ENCODE data around the gene AGBL4.

The AGBL4 gene

DNA sequence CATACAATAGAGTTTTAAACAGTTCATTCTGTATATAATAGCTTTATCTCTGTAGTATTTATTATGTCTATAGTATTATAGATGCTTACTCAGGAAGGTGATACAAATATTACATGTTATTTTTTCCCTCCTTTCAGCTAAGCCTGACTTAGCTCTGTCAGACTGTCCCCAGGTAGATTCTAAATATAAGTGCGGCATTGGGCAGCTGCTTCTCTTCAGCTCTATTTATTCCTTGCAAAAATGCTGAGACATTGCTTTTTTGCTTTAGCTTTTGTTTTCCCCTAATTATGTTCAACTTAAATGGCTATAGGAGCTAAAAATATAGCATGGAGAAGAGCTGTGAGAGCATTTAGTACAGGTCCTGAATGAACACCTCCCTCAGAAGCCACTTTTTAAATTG is 1043.8 kb downstream of the AGBL4 start:
- Histone ChIP-seq H3K9ac (ENCODE audit: low read length in 5 of 5) (no peak overlapping the region), H3K4me3 (ENCODE audit: low read depth in 1 of 5, low read length in 5 of 5) (no peak overlapping the region), H3K36me3 (ENCODE audit: control insufficient read depth in 5 of 5, insufficient read depth in 5 of 5, low read length in 5 of 5) (no peaks in the 10 kb centered on the region), H3K27ac (ENCODE audit: low read depth, low read length) (no peak overlapping the region), H3K27me3 (ENCODE audit: control insufficient read depth in 5 of 5, insufficient read depth in 4 of 5, low read length in 5 of 5) (no peaks in the 10 kb centered on the region), H3K9me3 (ENCODE audit: control insufficient read depth in 5 of 5, low read length in 5 of 5) (peaks cover 0 to 3% (median 0%) of the 10 kb centered on the region in 5 donors), H3K4me1 (ENCODE audit: control insufficient read depth in 5 of 5, insufficient read depth in 5 of 5, low read length in 5 of 5) (peaks cover 0 to 5% (median 0%) of the 10 kb centered on the region in 5 donors)

DNA sequence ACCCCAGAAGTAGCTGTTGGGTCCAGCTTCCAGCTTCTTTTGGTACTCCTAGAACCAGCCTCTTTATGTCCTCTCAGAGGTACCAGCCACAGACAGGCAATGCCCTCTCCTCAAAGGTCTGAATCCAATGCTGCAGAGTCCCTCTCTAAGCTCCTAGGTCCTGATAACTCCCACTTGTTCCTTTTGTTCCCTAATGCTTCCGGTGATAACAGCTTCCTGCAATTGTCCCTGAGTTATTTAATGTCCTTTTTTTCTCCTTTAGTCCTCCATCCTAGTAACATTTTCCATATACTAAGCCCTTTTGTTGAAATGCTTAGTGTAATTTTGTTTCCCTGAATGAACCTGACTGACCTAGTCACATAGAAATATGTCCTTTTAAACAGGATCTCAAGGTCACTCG is 1045.3 kb downstream of the AGBL4 start:
- Histone ChIP-seq H3K4me1 (ENCODE audit: control insufficient read depth in 5 of 5, insufficient read depth in 5 of 5, low read length in 5 of 5) (peaks cover 0 to 5% (median 0%) of the 10 kb centered on the region in 5 donors), H3K36me3 (ENCODE audit: control insufficient read depth in 5 of 5, insufficient read depth in 5 of 5, low read length in 5 of 5) (no peaks in the 10 kb centered on the region), H3K4me3 (ENCODE audit: low read depth in 1 of 5, low read length in 5 of 5) (no peak overlapping the region), H3K27me3 (ENCODE audit: control insufficient read depth in 5 of 5, insufficient read depth in 4 of 5, low read length in 5 of 5) (no peaks in the 10 kb centered on the region), H3K9me3 (ENCODE audit: control insufficient read depth in 5 of 5, low read length in 5 of 5) (peaks cover 0 to 3% (median 0%) of the 10 kb centered on the region in 5 donors), H3K9ac (ENCODE audit: low read length in 5 of 5) (no peak overlapping the region), H3K27ac (ENCODE audit: low read depth, low read length) (no peak overlapping the region)

DNA sequence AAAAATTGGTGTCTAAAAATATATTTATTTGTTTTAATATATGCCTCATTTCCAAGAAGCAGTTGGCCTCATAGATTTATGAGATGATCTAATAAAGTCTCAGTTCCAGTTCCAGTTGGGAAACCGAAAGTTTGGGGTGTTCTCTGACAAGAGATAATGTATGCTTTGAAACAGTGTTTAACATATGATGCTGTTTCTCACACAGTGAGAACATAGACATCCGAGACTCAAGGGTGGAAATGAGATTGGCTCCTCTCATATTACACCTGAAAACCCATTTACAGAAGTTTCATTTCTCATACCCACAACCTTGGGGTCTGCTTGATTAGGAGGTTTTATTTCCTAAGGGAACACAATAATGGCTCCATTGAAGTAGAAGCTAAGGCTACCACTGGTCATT is 1046.5 kb downstream of the AGBL4 start:
- Histone ChIP-seq H3K4me3 (ENCODE audit: low read depth in 1 of 5, low read length in 5 of 5) (no peak overlapping the region), H3K36me3 (ENCODE audit: control insufficient read depth in 5 of 5, insufficient read depth in 5 of 5, low read length in 5 of 5) (no peaks in the 10 kb centered on the region), H3K9ac (ENCODE audit: low read length in 5 of 5) (no peak overlapping the region), H3K9me3 (ENCODE audit: control insufficient read depth in 5 of 5, low read length in 5 of 5) (peaks cover 0 to 3% (median 0%) of the 10 kb centered on the region in 5 donors), H3K4me1 (ENCODE audit: control insufficient read depth in 5 of 5, insufficient read depth in 5 of 5, low read length in 5 of 5) (peaks cover 0 to 5% (median 0%) of the 10 kb centered on the region in 5 donors), H3K27me3 (ENCODE audit: control insufficient read depth in 5 of 5, insufficient read depth in 4 of 5, low read length in 5 of 5) (no peaks in the 10 kb centered on the region), H3K27ac (ENCODE audit: low read depth, low read length) (no peak overlapping the region)

DNA sequence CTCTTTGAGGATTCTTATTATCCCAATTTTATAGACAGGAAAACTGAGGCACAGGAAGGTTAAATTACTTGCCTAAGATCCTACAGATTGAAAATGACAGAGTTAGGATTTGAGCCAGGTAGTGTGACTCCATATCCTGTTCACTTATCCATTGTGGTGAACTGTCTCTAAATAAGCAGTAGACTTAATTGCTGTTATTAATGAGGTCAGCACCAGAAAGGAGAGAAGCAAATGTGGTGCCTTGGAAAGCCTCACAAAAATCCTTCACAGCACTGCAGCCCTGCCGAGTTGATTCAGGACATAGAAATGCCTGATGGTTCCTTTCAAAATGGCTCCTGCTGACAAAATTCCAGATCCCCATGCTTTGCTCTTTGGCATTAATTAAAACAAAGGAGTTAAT is 1053.8 kb downstream of the AGBL4 start:
- H3K9ac ChIP-seq (ENCODE audit: low read length in 5 of 5), result no peak overlapping the region
- H3K4me3 ChIP-seq (ENCODE audit: low read depth in 1 of 5, low read length in 5 of 5), result no peak overlapping the region
- H3K9me3 ChIP-seq (ENCODE audit: control insufficient read depth in 5 of 5, low read length in 5 of 5), result no peaks in the 10 kb centered on the region
- no peaks in the 10 kb centered on the region for H3K27me3 ChIP-seq (ENCODE audit: control insufficient read depth in 5 of 5, insufficient read depth in 4 of 5, low read length in 5 of 5)
- no peaks in the 10 kb centered on the region for H3K36me3 ChIP-seq (ENCODE audit: control insufficient read depth in 5 of 5, insufficient read depth in 5 of 5, low read length in 5 of 5)
- H3K4me1 ChIP-seq (ENCODE audit: control insufficient read depth in 5 of 5, insufficient read depth in 5 of 5, low read length in 5 of 5), result no peaks in the 10 kb centered on the region
- H3K27ac ChIP-seq (ENCODE audit: low read depth, low read length), result no peak overlapping the region

DNA sequence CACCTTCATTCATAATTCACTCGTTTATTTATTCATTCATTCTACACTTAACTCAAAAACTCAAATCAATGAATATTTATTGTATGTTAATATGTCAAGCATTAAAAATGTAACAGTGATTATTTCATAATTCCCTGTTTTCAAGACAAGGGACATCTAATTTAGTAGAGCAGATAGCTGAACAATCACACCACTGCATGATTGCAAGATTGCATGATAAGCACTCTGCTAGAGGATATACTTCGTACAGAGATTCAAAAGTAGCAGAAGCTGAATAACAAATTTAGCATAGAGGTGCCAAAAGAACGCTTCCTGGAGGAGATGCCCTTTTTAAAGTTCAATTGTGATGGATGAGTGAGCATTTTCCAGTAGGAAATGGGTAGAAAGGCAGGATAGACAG is 1056.4 kb downstream of the AGBL4 start:
- H3K4me1 ChIP-seq (ENCODE audit: control insufficient read depth in 5 of 5, insufficient read depth in 5 of 5, low read length in 5 of 5), result no peaks in the 10 kb centered on the region
- H3K9me3 ChIP-seq (ENCODE audit: control insufficient read depth in 5 of 5, low read length in 5 of 5), result no peaks in the 10 kb centered on the region
- H3K4me3 ChIP-seq (ENCODE audit: low read depth in 1 of 5, low read length in 5 of 5), result no peak overlapping the region

DNA sequence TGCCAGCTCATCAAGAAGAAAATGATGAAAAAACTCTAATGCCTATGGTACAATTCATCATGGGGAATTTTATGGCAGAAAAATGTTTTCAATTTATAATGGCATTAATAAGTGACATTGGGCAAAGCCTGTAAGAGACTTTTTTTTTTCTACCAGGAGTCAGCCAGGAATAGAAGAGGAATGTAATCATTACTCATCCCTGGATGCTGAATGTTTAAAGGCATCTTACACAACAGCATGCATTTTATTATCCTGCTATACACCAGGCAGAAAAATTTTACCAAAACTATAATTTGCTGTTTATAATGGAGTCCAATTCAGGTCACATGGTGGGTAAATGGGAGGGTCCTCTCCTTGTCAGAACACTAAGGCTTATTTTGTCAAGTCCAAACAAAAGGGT is 1057.2 kb downstream of the AGBL4 start:
- H3K27ac ChIP-seq (ENCODE audit: low read depth, low read length), result no peak overlapping the region
- no peak overlapping the region for H3K4me3 ChIP-seq (ENCODE audit: low read depth in 1 of 5, low read length in 5 of 5)
- H3K4me1 ChIP-seq (ENCODE audit: control insufficient read depth in 5 of 5, insufficient read depth in 5 of 5, low read length in 5 of 5), result no peaks in the 10 kb centered on the region
- H3K9ac ChIP-seq (ENCODE audit: low read length in 5 of 5), result no peak overlapping the region
- H3K27me3 ChIP-seq (ENCODE audit: control insufficient read depth in 5 of 5, insufficient read depth in 4 of 5, low read length in 5 of 5), result no peaks in the 10 kb centered on the region
- H3K9me3 ChIP-seq (ENCODE audit: control insufficient read depth in 5 of 5, low read length in 5 of 5), result no peaks in the 10 kb centered on the region
- no peaks in the 10 kb centered on the region for H3K36me3 ChIP-seq (ENCODE audit: control insufficient read depth in 5 of 5, insufficient read depth in 5 of 5, low read length in 5 of 5)

More for the DNA sequence above, 1056.4 kb downstream of the AGBL4 start:
- Histone ChIP-seq H3K9ac (ENCODE audit: low read length in 5 of 5) (no peak overlapping the region), H3K27me3 (ENCODE audit: control insufficient read depth in 5 of 5, insufficient read depth in 4 of 5, low read length in 5 of 5) (no peaks in the 10 kb centered on the region), H3K27ac (ENCODE audit: low read depth, low read length) (no peak overlapping the region), H3K36me3 (ENCODE audit: control insufficient read depth in 5 of 5, insufficient read depth in 5 of 5, low read length in 5 of 5) (no peaks in the 10 kb centered on the region)

DNA sequence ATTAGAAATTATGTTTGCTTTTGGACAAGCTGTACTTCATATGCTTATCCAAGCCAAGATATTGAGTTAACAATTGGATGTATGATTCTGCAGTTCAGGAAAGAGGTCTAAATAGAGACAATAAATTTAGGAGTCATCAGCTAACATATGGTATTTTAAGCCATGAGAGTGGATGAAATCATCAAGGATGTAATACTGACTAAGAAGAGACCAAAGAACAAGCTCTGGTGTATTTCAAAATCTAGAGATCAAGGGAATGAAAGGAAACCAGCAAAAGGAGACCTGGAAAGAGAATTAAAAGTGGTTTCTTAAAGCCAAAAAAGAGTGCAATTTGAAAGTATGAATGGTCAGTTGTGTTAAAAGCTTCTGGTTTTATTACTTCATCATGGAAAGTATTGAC is 1063.4 kb downstream of the AGBL4 start:
- no peaks in the 10 kb centered on the region for H3K36me3 ChIP-seq (ENCODE audit: control insufficient read depth in 5 of 5, insufficient read depth in 5 of 5, low read length in 5 of 5)
- H3K9ac ChIP-seq (ENCODE audit: low read length in 5 of 5), result no peak overlapping the region
- H3K27me3 ChIP-seq (ENCODE audit: control insufficient read depth in 5 of 5, insufficient read depth in 4 of 5, low read length in 5 of 5), result no peaks in the 10 kb centered on the region
- no peak overlapping the region for H3K4me3 ChIP-seq (ENCODE audit: low read depth in 1 of 5, low read length in 5 of 5)
- H3K4me1 ChIP-seq (ENCODE audit: control insufficient read depth in 5 of 5, insufficient read depth in 5 of 5, low read length in 5 of 5), result peaks cover 0 to 5% (median 0%) of the 10 kb centered on the region in 5 donors
- H3K9me3 ChIP-seq (ENCODE audit: control insufficient read depth in 5 of 5, low read length in 5 of 5), result no peaks in the 10 kb centered on the region
- no peak overlapping the region for H3K27ac ChIP-seq (ENCODE audit: low read depth, low read length)

DNA sequence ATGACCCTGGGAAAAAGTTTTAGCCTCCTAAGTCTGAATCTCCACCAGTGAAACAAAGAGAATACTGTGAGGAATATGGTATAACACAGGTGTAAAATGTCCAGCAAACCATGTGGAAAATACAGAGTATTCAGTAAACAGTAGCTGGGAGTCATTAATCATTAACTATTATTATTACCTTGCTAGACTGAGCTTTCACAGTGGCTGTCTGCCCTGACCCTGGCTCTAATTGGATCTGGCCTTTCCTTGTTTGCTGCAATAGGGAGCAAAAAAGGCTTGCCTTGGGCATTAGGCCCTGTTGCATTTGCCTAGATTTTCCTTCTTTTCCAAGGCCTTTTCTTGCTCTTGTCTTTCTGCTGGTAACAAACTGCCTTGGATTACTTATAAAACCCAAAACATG is 1068.0 kb downstream of the AGBL4 start:
- Histone ChIP-seq H3K27me3 (ENCODE audit: control insufficient read depth in 5 of 5, insufficient read depth in 4 of 5, low read length in 5 of 5) (no peaks in the 10 kb centered on the region), H3K4me1 (ENCODE audit: control insufficient read depth in 5 of 5, insufficient read depth in 5 of 5, low read length in 5 of 5) (peaks cover 0 to 5% (median 0%) of the 10 kb centered on the region in 5 donors), H3K4me3 (ENCODE audit: low read depth in 1 of 5, low read length in 5 of 5) (no peak overlapping the region), H3K9ac (ENCODE audit: low read length in 5 of 5) (no peak overlapping the region), H3K27ac (ENCODE audit: low read depth, low read length) (no peak overlapping the region), H3K36me3 (ENCODE audit: control insufficient read depth in 5 of 5, insufficient read depth in 5 of 5, low read length in 5 of 5) (no peaks in the 10 kb centered on the region), H3K9me3 (ENCODE audit: control insufficient read depth in 5 of 5, low read length in 5 of 5) (no peaks in the 10 kb centered on the region)

DNA sequence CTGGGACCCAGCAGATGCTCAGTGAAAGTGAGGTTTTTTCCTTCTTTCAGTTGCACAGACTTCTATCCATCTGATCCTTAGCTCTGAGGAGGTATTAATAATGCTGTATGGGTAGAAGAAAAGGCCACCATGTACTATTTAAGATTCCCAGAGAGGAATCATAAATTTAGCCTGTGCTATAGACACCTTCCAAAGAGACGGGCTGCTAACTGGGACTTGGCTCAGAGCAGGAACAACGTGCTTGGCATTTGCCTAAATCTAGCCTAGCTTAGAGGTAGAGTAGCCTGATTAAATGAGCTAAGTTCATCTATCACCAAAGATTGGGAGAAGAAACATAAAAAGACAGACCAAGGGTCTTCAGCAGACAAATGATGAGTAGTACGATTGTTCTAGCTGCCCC is 1070.1 kb downstream of the AGBL4 start:
- Histone ChIP-seq H3K36me3 (ENCODE audit: control insufficient read depth in 5 of 5, insufficient read depth in 5 of 5, low read length in 5 of 5) (no peaks in the 10 kb centered on the region), H3K4me3 (ENCODE audit: low read depth in 1 of 5, low read length in 5 of 5) (no peak overlapping the region), H3K27me3 (ENCODE audit: control insufficient read depth in 5 of 5, insufficient read depth in 4 of 5, low read length in 5 of 5) (no peaks in the 10 kb centered on the region), H3K9ac (ENCODE audit: low read length in 5 of 5) (no peak overlapping the region), H3K9me3 (ENCODE audit: control insufficient read depth in 5 of 5, low read length in 5 of 5) (no peaks in the 10 kb centered on the region), H3K27ac (ENCODE audit: low read depth, low read length) (no peak overlapping the region), H3K4me1 (ENCODE audit: control insufficient read depth in 5 of 5, insufficient read depth in 5 of 5, low read length in 5 of 5) (peaks cover 0 to 5% (median 0%) of the 10 kb centered on the region in 5 donors)

DNA sequence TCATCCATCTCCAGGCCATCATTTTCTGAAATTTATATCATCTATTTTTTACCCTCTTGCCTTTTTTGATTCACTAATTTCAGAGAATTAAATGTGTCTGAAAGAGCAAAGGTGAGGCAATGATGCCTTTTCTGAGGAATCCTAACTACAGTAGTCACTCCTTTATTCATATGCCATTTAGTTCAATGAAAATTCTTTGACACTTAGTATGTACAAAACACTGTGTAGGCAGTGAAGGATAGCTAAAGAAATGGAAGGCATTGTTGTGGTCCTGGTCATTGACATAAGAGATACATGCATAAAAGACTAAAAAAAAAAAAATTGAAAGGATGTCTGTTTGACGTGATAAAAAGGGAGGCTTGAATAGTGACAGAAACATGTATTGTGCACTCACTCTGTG is 1075.2 kb downstream of the AGBL4 start:
- H3K27me3 ChIP-seq (ENCODE audit: control insufficient read depth in 5 of 5, insufficient read depth in 4 of 5, low read length in 5 of 5), result no peaks in the 10 kb centered on the region
- H3K9me3 ChIP-seq (ENCODE audit: control insufficient read depth in 5 of 5, low read length in 5 of 5), result no peaks in the 10 kb centered on the region
- H3K4me1 ChIP-seq (ENCODE audit: control insufficient read depth in 5 of 5, insufficient read depth in 5 of 5, low read length in 5 of 5), result no peaks in the 10 kb centered on the region
- H3K9ac ChIP-seq (ENCODE audit: low read length in 5 of 5), result no peak overlapping the region
- H3K36me3 ChIP-seq (ENCODE audit: control insufficient read depth in 5 of 5, insufficient read depth in 5 of 5, low read length in 5 of 5), result no peaks in the 10 kb centered on the region
- no peak overlapping the region for H3K27ac ChIP-seq (ENCODE audit: low read depth, low read length)
- no peak overlapping the region for H3K4me3 ChIP-seq (ENCODE audit: low read depth in 1 of 5, low read length in 5 of 5)
